ENCODE data around the gene CYB561D1.
"Not testable (repeated sequence)": the region's sequence is repeated elsewhere in the genome, so short reads cannot be mapped to it uniquely, and the experiment has no call there.

- TF ChIP-seq, protein P1, sequence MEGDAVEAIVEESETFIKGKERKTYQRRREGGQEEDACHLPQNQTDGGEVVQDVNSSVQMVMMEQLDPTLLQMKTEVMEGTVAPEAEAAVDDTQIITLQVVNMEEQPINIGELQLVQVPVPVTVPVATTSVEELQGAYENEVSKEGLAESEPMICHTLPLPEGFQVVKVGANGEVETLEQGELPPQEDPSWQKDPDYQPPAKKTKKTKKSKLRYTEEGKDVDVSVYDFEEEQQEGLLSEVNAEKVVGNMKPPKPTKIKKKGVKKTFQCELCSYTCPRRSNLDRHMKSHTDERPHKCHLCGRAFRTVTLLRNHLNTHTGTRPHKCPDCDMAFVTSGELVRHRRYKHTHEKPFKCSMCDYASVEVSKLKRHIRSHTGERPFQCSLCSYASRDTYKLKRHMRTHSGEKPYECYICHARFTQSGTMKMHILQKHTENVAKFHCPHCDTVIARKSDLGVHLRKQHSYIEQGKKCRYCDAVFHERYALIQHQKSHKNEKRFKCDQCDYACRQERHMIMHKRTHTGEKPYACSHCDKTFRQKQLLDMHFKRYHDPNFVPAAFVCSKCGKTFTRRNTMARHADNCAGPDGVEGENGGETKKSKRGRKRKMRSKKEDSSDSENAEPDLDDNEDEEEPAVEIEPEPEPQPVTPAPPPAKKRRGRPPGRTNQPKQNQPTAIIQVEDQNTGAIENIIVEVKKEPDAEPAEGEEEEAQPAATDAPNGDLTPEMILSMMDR (IDR thresholded peaks at IDR 0.05; ENCODE audit: low read depth, low read length, poor library complexity, severe bottlenecking), result not testable (repeated sequence)
- not testable (repeated sequence) for TF ChIP-seq EZH2phosphoT487 (IDR thresholded peaks at IDR 0.05; ENCODE audit: borderline replicate concordance, low read length)
Observed at GRCh38 chr1:109445949-109446695, 47.8 kb upstream of the CYB561D1 start.

Measured in DOHH2 (cell line).